Chondrocyte (in vitro differentiated cells): ENCODE results near the gene LRCH1. TPM values are rescaled to one million over a fixed set of nuclear protein-coding genes. Genes with fewer than 3 reads are reported as not detected.
A peak's percentile ranks its signal among the peaks of the same experiment; 100 is the strongest.
"Not testable (repeated sequence)": the region's sequence is repeated elsewhere in the genome, so short reads cannot be mapped to it uniquely, and the experiment has no call there.

Source experiments
- DNase-seq: peaks from one replicate; pipeline ENCODE4 v3.0.0; 2021; ENCODE audit warnings: mixed read lengths, low spot score
- H3K27ac Mint-ChIP-seq: one replicate; pipeline ENCODE4 v1.8.0; 2021; ENCODE audit warnings: mild to moderate bottlenecking, moderate library complexity, mixed read lengths; ENCODE audit not compliant: unreplicated experiment
- H3K27me3 Mint-ChIP-seq: 2 replicates; pipeline ENCODE4 v1.8.0; 2021; ENCODE audit warnings: low read depth, mixed read lengths
- H3K36me3 Mint-ChIP-seq: 2 replicates; pipeline ENCODE4 v1.8.0; 2021; ENCODE audit warnings: low read depth, mixed read lengths
- H3K4me1 Mint-ChIP-seq: 2 replicates; pipeline ENCODE4 v1.8.0; 2021; ENCODE audit warnings: low read depth, mild to moderate bottlenecking, mixed read lengths
- H3K4me3 Mint-ChIP-seq: one replicate; pipeline ENCODE4 v1.8.0; 2021; ENCODE audit warnings: mild to moderate bottlenecking, moderate library complexity, mixed read lengths; ENCODE audit not compliant: unreplicated experiment
- H3K9me3 Mint-ChIP-seq: 2 replicates; pipeline ENCODE4 v1.8.0; 2021; ENCODE audit warnings: low read depth, mixed read lengths
- CTCF ChIP-seq: fragments of 200-600 bp; sonication (generic); IDR thresholded peaks from 2 replicates; pipeline ENCODE4 v1.5.0; 2021; ENCODE audit warnings: antibody characterized with exemption, mild to moderate bottlenecking, moderate library complexity
- total RNA-seq: library from RNA; stranded (reverse); gene quantifications from 3 replicates; pipeline ENCODE4 v1.2.1, GENCODE V29; 2021

LRCH1 gene
- total RNA-seq, 1 donor from 2014 or later, result 14.4 TPM

- H3K27ac Mint-ChIP-seq, result no peak overlapping the region
- peaks cover 4% of the 10 kb centered on the region for H3K36me3 Mint-ChIP-seq
- no peak for DNase-seq
Observed at GRCh38 chr13:46754812-46755211, 201.8 kb downstream of the LRCH1 start.

GRCh38 chr13:46755508-46755907, 202.5 kb downstream of the LRCH1 start:
- H3K36me3 Mint-ChIP-seq, H3K27ac Mint-ChIP-seq, H3K27me3 Mint-ChIP-seq, H3K9me3 Mint-ChIP-seq, H3K4me3 Mint-ChIP-seq, DNase-seq: not testable (repeated sequence)
- H3K4me1 Mint-ChIP-seq, result peaks cover 20% of the 10 kb centered on the region

More at GRCh38 chr13:46754812-46755211, 201.8 kb downstream of the LRCH1 start:
- Mint-ChIP-seq H3K27me3 (no peaks in the 10 kb centered on the region), H3K9me3 (no peaks in the 10 kb centered on the region), H3K4me3 (no peak overlapping the region), H3K4me1 (peaks cover 20% of the 10 kb centered on the region)
- TF ChIP-seq CTCF, result no peak

- no peaks in the 10 kb centered on the region for H3K9me3 Mint-ChIP-seq
- no peak for DNase-seq
Observed at GRCh38 chr13:46756977-46757376, 204.0 kb downstream of the LRCH1 start.

GRCh38 chr13:46757640-46758039, 204.7 kb downstream of the LRCH1 start:
- no peak for DNase-seq
- H3K36me3 Mint-ChIP-seq, result no peaks in the 10 kb centered on the region
- no peak overlapping the region for H3K4me3 Mint-ChIP-seq
- no peak overlapping the region for H3K27ac Mint-ChIP-seq
- H3K4me1 Mint-ChIP-seq, result peaks cover 12% of the 10 kb centered on the region
- no peaks in the 10 kb centered on the region for H3K27me3 Mint-ChIP-seq
- no peaks in the 10 kb centered on the region for H3K9me3 Mint-ChIP-seq
- TF ChIP-seq CTCF, result no peak

More at GRCh38 chr13:46756977-46757376, 204.0 kb downstream of the LRCH1 start:
- Mint-ChIP-seq H3K4me1 (peaks cover 13% of the 10 kb centered on the region), H3K27me3 (no peaks in the 10 kb centered on the region), H3K4me3 (no peak overlapping the region), H3K36me3 (no peaks in the 10 kb centered on the region), H3K27ac (no peak overlapping the region)
- no peak for TF ChIP-seq CTCF

GRCh38 chr13:46759846-46760245, 206.9 kb downstream of the LRCH1 start:
- H3K27me3 Mint-ChIP-seq, result no peaks in the 10 kb centered on the region
- DNase-seq, result no peak
- H3K36me3 Mint-ChIP-seq, result no peaks in the 10 kb centered on the region
- H3K4me3 Mint-ChIP-seq, result no peak overlapping the region
- no peaks in the 10 kb centered on the region for H3K9me3 Mint-ChIP-seq
- H3K27ac Mint-ChIP-seq, result peak overlapping the region; percentile 38
- TF ChIP-seq CTCF, result no peak
- H3K4me1 Mint-ChIP-seq, result peaks cover 19% of the 10 kb centered on the region

GRCh38 chr13:46761174-46761573, 208.2 kb downstream of the LRCH1 start:
- no peak overlapping the region for H3K27ac Mint-ChIP-seq

More at GRCh38 chr13:46761174-46761573, 208.2 kb downstream of the LRCH1 start:
- no peaks in the 10 kb centered on the region for H3K36me3 Mint-ChIP-seq
- H3K4me1 Mint-ChIP-seq, result peaks cover 19% of the 10 kb centered on the region
- no peak for TF ChIP-seq CTCF
- no peaks in the 10 kb centered on the region for H3K9me3 Mint-ChIP-seq
- H3K27me3 Mint-ChIP-seq, result no peaks in the 10 kb centered on the region
- no peak overlapping the region for H3K4me3 Mint-ChIP-seq
- no peak for DNase-seq
